K562 (cell line): ENCODE results near the gene ZNF774. TPM values are rescaled to one million over a fixed set of nuclear protein-coding genes. Genes with fewer than 3 reads are reported as not detected.
A peak's percentile ranks its signal among the peaks of the same experiment; 100 is the strongest.

Source experiments
- CBX3 ChIP-seq, 2 experiments: IDR thresholded peaks; 1 replicate in 1 of 2; 2 replicates in 1 of 2; pipeline ENCODE4 v1.6.1; 2012; ENCODE audit warnings: inconsistent platforms in 2 of 2, low read length in 2 of 2, borderline replicate concordance in 1 of 2, control low read depth in 1 of 2
- DACH1 ChIP-seq: fragments of 450-650 bp; IDR thresholded peaks from 2 replicates; pipeline ENCODE4 v1.6.1; 2018; ENCODE audit not compliant: partially characterized antibody
- DIDO1 ChIP-seq: fragments of 450-650 bp; IDR thresholded peaks from 2 replicates; pipeline ENCODE4 v1.6.1; 2016; ENCODE audit warnings: low read depth, missing biosample characterization, missing genetic modification characterization
- DPF2 ChIP-seq: fragments of 450-650 bp; IDR thresholded peaks from 2 replicates; pipeline ENCODE4 v1.6.1; 2016
- EWSR1 ChIP-seq: fragments of 450-650 bp; IDR thresholded peaks from 2 replicates; pipeline ENCODE4 v1.6.1; 2018; ENCODE audit warnings: borderline replicate concordance, mild to moderate bottlenecking, low read depth, moderate library complexity; ENCODE audit not compliant: partially characterized antibody
- HCFC1 ChIP-seq: IDR thresholded peaks from 2 replicates; pipeline ENCODE4 v1.6.1; 2012; ENCODE audit warnings: low read depth, low read length, improper control_type of control experiment
- IFI16 ChIP-seq: fragments of 250-450 bp; sonication (Bioruptor Pico); IDR thresholded peaks from 2 replicates; pipeline ENCODE4 v2.1.2; 2022; ENCODE audit warnings: mild to moderate bottlenecking, inconsistent platforms
- MLLT1 ChIP-seq, 2 experiments: fragments of 450-650 bp; IDR thresholded peaks; 2 replicates each; pipeline ENCODE4 v1.6.1; 2016
- POLR3G ChIP-seq: IDR thresholded peaks from 2 replicates; pipeline ENCODE4 v1.6.1; 2011; ENCODE audit not compliant: insufficient read length, insufficient replicate concordance; ENCODE audit errors: extremely low read depth
- RBBP5 ChIP-seq: fragments of 200-600 bp; sonication (generic); IDR thresholded peaks from 2 replicates; pipeline ENCODE4 v1.6.1; 2012; ENCODE audit warnings: borderline replicate concordance, mild to moderate bottlenecking, low read length, control low read depth, inconsistent platforms; ENCODE audit not compliant: insufficient read depth, poor library complexity, severe bottlenecking
- RBM22 ChIP-seq: fragments of 200-400 bp; formaldehyde crosslinking; IDR thresholded peaks from 2 replicates; pipeline ENCODE4 v1.6.1; 2018; ENCODE audit warnings: low read length, low read depth; ENCODE audit not compliant: poor library complexity, severe bottlenecking
- RBM34 ChIP-seq: fragments of 200-400 bp; formaldehyde crosslinking; IDR thresholded peaks from 2 replicates; pipeline ENCODE4 v1.6.1; 2018; ENCODE audit warnings: low read length, borderline replicate concordance; ENCODE audit not compliant: insufficient read depth
- SMARCA4 ChIP-seq: fragments of 450-650 bp; IDR thresholded peaks from 2 replicates; pipeline ENCODE4 v1.6.1; 2016
- SOX6 ChIP-seq: fragments of 450-650 bp; IDR thresholded peaks from 2 replicates; pipeline ENCODE4 v1.6.1; 2014; ENCODE audit warnings: mild to moderate bottlenecking
- ZNF217 ChIP-seq: sonication (generic); formaldehyde crosslinking; IDR thresholded peaks from 2 replicates; pipeline ENCODE4 v1.8.0; 2022; ENCODE audit warnings: mild to moderate bottlenecking, missing genetic modification reagents
- ZNF239 ChIP-seq: fragments of 250-450 bp; sonication (Bioruptor Pico); IDR thresholded peaks from 2 replicates; pipeline ENCODE4 v1.4.0; 2020; ENCODE audit warnings: mild to moderate bottlenecking
- ZNF3 ChIP-seq: fragments of 250-450 bp; sonication (Bioruptor Pico); IDR thresholded peaks from 2 replicates; pipeline ENCODE4 v1.5.0; 2021; ENCODE audit warnings: mild to moderate bottlenecking, moderate library complexity
- polyA plus RNA-seq, 8 experiments: library from polyadenylated mRNA; depleted of rRNA in 4 of 8; stranded (reverse) in 5 of 8; unstranded in 3 of 8; fragments of >200 nt; fragmentation: Nextera tagmentation in 2 of 8; fragmentation: Illumina TruSeq in 1 of 8; extraction: Ambion mirVana in 2 of 8; extraction: Trizol in 1 of 8; gene quantifications; 2 replicates each; pipeline versions ENCODE4 v1.2.1 to v1.2.3, GENCODE V29; 2011 to 2014; ENCODE audit warnings: inconsistent platforms in 1 of 8, missing spikeins in 1 of 8
- total RNA-seq, 7 experiments: library from RNA; depleted of rRNA in 6 of 7; stranded (reverse); fragments of >200 nt in 6 of 7; fragmentation: Illumina TruSeq in 2 of 7; extraction: Trizol in 2 of 7; gene quantifications; 2 replicates each; pipeline versions ENCODE4 v1.2.1 to v1.2.3, GENCODE V29; 2011 to 2021; ENCODE audit warnings: low replicate concordance in 1 of 7
- TF ChIP-seq, protein P1 (sequence below): sonication (generic); formaldehyde crosslinking; IDR thresholded peaks from 2 replicates; pipeline ENCODE4 v1.8.1; 2023; ENCODE audit warnings: mild to moderate bottlenecking, missing genetic modification reagents

ZNF774 gene
- total and polyA plus RNA-seq, 9 of the 15 experiments (the other 6 are each of a cell fraction or from before 2014, with no cell fraction given), result 0.32 to 2.0 (median 1.2) TPM

DNA sequence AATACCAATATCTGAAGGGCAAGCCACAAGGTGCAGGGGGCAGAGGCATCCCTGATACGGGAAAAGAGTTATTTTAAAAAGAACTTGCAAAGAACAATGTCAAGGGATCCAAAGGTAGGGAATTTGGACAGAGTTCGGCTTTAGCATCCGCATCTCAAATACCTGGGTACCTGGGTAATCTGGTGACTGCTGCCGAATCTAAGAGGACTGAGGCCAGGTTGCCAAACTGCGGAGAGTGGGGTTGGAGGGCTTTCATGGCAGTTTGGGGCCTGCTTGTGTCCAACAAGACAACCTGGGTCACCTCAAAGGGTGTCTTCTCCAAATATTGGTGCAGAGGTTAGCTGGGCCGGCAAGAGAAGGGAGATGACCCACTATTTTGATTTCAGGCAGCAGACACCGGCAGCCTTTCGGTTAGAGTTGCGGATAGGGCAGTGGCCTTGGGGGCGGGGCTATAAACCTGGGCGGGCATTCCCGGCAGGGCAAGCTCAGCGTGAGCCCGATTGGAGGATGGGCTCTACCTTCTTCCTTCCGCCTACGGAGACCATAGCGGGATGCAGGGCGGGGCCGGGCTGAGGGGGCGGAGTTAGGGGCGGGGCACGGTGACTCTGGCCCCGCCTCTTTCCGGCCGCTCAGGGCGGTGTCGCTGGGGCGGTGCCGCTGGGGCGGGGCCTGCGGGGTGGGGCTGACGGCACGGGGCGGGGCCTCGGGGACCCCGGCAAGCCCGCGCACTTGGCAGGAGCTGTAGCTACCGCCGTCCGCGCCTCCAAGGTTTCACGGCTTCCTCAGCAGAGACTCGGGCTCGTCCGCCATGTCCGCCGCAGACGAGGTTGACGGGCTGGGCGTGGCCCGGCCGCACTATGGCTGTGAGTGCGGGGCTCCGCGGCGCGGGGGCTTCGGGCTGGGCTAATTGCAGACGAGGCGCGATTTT is 35.7 kb downstream of the ZNF774 start, which contains the start of gene IQGAP1 (continued):
- TF ChIP-seq HCFC1 (peak; percentile 23; the same call in 1 of the 2 replicates), DIDO1 (tag) (no peak), CBX3 (IDR thresholded peaks at IDR 0.05; ENCODE audit: borderline replicate concordance in 1 of 2, low read length in 2 of 2) (no peak), RBBP5 (peak; percentile 35), EWSR1 (no peak), ZNF3 (CRISPR knock-in tag) (no peak), ZNF217 (CRISPR knock-in tag) (no peak), POLR3G (no peak), MLLT1 (IDR thresholded peaks at IDR 0.05) (peak in 1 of 2 experiments; percentile 54; a peak in 1 of 4 replicates), SOX6 (no peak), RBM34 (no peak), IFI16 (no peak), SMARCA4 (no peak), DACH1 (no peak), ZNF239 (no peak), RBM22 (peak; percentile 31), DPF2 (no peak)
- TF ChIP-seq, protein P1, sequence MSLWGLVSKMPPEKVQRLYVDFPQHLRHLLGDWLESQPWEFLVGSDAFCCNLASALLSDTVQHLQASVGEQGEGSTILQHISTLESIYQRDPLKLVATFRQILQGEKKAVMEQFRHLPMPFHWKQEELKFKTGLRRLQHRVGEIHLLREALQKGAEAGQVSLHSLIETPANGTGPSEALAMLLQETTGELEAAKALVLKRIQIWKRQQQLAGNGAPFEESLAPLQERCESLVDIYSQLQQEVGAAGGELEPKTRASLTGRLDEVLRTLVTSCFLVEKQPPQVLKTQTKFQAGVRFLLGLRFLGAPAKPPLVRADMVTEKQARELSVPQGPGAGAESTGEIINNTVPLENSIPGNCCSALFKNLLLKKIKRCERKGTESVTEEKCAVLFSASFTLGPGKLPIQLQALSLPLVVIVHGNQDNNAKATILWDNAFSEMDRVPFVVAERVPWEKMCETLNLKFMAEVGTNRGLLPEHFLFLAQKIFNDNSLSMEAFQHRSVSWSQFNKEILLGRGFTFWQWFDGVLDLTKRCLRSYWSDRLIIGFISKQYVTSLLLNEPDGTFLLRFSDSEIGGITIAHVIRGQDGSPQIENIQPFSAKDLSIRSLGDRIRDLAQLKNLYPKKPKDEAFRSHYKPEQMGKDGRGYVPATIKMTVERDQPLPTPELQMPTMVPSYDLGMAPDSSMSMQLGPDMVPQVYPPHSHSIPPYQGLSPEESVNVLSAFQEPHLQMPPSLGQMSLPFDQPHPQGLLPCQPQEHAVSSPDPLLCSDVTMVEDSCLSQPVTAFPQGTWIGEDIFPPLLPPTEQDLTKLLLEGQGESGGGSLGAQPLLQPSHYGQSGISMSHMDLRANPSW, result no peak
